ENCODE results near the gene SLC10A7. TPM values are rescaled to one million over a fixed set of nuclear protein-coding genes. Genes with fewer than 3 reads are reported as not detected.

The SLC10A7 gene
- total RNA-seq, 1 donor from 2014 or later = 8.9 TPM

DNA sequence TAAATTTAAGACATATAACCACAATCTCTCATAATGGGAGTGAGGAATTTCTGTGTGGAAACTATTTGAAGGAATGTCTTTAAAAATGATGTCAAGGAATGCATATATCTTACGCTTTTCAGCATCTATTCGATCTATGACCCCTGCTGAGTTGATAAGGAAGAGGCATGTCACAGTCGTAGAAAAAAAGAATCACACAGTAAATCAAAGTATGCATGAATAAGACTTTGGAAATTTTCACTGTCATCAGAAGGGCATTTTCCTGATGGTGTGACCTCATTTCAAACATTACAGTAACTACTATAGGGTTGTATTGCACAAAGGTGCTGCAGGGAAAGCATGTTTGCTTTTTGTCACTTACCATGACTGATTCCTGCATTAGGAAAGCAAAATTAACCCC lies 265.9 kb downstream of the SLC10A7 start:
- Histone ChIP-seq H2AFZ (ENCODE audit: low read depth, low read length) (no peak overlapping the region), H3K36me3 (ENCODE audit: insufficient read depth, low read length) (no peaks in the 10 kb centered on the region), H4K20me1 (ENCODE audit: insufficient read depth, low read length) (no peaks in the 10 kb centered on the region), H3K27ac (ENCODE audit: low read depth, low read length) (peak overlapping the region; percentile 83), H3K4me1 (ENCODE audit: insufficient read depth, low read length) (peaks cover 16% of the 10 kb centered on the region), H3K79me2 (ENCODE audit: insufficient read depth, low read length) (no peaks in the 10 kb centered on the region), H3K4me3 (ENCODE audit: insufficient read depth, low read depth, low read length) (peak overlapping the region; percentile 15), H3K9me3 (ENCODE audit: insufficient read depth, low read depth, low read length) (no peaks in the 10 kb centered on the region), H3K27me3 (ENCODE audit: insufficient read depth, low read length) (no peaks in the 10 kb centered on the region), H3K9ac (ENCODE audit: low read length) (peak overlapping the region; percentile 44), H3K4me2 (ENCODE audit: low read length) (peak overlapping the region; percentile 66)
- DNase-seq (ENCODE audit: low read depth) = peak; percentile 95
- Mint-ChIP-seq H3K27ac (ENCODE audit: unreplicated experiment) (peak overlapping the region; percentile 79), H3K9me3 (ENCODE audit: unreplicated experiment) (no peaks in the 10 kb centered on the region), H3K36me3 (ENCODE audit: low read depth, unreplicated experiment) (peaks cover 4% of the 10 kb centered on the region), H3K27me3 (ENCODE audit: low read depth, unreplicated experiment) (no peaks in the 10 kb centered on the region), H3K4me1 (ENCODE audit: low read depth, unreplicated experiment) (peaks cover 20% of the 10 kb centered on the region), H3K4me3 (ENCODE audit: unreplicated experiment) (no peak overlapping the region)
- FAIRE-seq = peak; percentile 99
- no peak for TF ChIP-seq EZH2 (IDR thresholded peaks at IDR 0.05; ENCODE audit: insufficient read depth, low read length)
- TF ChIP-seq, protein P1, sequence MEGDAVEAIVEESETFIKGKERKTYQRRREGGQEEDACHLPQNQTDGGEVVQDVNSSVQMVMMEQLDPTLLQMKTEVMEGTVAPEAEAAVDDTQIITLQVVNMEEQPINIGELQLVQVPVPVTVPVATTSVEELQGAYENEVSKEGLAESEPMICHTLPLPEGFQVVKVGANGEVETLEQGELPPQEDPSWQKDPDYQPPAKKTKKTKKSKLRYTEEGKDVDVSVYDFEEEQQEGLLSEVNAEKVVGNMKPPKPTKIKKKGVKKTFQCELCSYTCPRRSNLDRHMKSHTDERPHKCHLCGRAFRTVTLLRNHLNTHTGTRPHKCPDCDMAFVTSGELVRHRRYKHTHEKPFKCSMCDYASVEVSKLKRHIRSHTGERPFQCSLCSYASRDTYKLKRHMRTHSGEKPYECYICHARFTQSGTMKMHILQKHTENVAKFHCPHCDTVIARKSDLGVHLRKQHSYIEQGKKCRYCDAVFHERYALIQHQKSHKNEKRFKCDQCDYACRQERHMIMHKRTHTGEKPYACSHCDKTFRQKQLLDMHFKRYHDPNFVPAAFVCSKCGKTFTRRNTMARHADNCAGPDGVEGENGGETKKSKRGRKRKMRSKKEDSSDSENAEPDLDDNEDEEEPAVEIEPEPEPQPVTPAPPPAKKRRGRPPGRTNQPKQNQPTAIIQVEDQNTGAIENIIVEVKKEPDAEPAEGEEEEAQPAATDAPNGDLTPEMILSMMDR (IDR thresholded peaks at IDR 0.05; ENCODE audit: insufficient read depth, low read depth, low read length) = no peak

DNA sequence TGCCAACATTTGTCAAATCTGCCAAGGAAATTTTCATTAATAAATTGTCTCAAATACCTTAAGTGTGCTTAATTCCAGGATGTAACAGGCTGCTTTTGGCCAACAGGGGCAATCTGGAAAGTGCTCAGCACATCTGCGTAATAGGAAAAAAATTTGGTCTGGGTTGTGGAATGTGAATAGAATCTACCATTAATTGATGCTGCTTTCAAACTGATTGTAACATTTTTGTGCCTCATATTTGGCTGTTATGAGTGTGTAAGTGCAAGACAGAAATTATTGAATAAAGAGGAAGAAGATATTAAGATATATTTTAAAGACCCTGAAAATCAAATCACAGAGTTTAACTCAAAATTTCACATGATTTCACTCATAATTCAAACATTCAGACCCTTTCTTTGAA lies 266.3 kb downstream of the SLC10A7 start:
- H3K9me3 ChIP-seq (ENCODE audit: insufficient read depth, low read depth, low read length) = no peaks in the 10 kb centered on the region
- peaks cover 16% of the 10 kb centered on the region for H3K4me1 ChIP-seq (ENCODE audit: insufficient read depth, low read length)
- no peaks in the 10 kb centered on the region for H3K36me3 ChIP-seq (ENCODE audit: insufficient read depth, low read length)
- Mint-ChIP-seq H3K4me1 (ENCODE audit: low read depth, unreplicated experiment) (peaks cover 20% of the 10 kb centered on the region), H3K4me3 (ENCODE audit: unreplicated experiment) (no peak overlapping the region), H3K36me3 (ENCODE audit: low read depth, unreplicated experiment) (peaks cover 4% of the 10 kb centered on the region), H3K27ac (ENCODE audit: unreplicated experiment) (peak overlapping the region; percentile 79), H3K27me3 (ENCODE audit: low read depth, unreplicated experiment) (no peaks in the 10 kb centered on the region), H3K9me3 (ENCODE audit: unreplicated experiment) (no peaks in the 10 kb centered on the region)
- no peaks in the 10 kb centered on the region for H4K20me1 ChIP-seq (ENCODE audit: insufficient read depth, low read length)
- H3K4me3 ChIP-seq (ENCODE audit: insufficient read depth, low read depth, low read length) = no peak overlapping the region
- peak overlapping the region; percentile 83 for H3K27ac ChIP-seq (ENCODE audit: low read depth, low read length)
- DNase-seq (ENCODE audit: low read depth) (peak; percentile 80), FAIRE-seq (peak; percentile 66)
- TF ChIP-seq EZH2 (IDR thresholded peaks at IDR 0.05; ENCODE audit: insufficient read depth, low read length) = no peak
- TF ChIP-seq, protein P1 (IDR thresholded peaks at IDR 0.05; ENCODE audit: insufficient read depth, low read depth, low read length) = peak; percentile 19
- peak overlapping the region; percentile 66 for H3K4me2 ChIP-seq (ENCODE audit: low read length)
- no peaks in the 10 kb centered on the region for H3K79me2 ChIP-seq (ENCODE audit: insufficient read depth, low read length)
- H2AFZ ChIP-seq (ENCODE audit: low read depth, low read length) = no peak overlapping the region
- H3K27me3 ChIP-seq (ENCODE audit: insufficient read depth, low read length) = no peaks in the 10 kb centered on the region
- peak overlapping the region; percentile 11 for H3K9ac ChIP-seq (ENCODE audit: low read length)

DNA sequence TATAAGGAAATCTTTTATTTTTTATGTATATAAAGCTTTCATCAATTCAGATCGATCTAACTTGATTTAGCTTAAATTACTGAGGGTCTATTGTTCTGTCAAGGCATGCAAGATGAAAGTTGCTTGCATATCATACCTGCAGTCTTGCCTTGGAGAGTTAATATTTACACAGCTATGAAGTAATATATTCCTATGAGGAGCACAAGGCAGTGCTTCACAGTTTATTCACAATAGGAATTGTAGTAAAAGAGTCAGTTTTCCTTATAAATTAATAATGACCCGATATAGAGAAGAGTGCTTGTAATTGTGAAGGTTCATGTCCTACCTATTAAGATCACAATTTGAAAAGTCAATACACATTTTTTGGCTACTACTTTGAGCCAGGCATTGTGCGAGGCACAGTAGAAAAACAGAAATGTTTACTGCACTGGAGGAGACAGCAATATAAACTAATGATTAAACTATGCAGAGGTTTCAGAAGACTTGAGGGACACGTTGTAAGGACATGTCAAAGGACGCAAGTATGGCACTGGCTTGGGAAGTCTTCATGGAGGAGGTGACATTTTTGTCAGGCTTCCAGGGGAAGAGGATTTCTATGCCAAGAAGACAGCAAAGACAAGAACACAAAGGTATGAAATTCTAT lies 268.6 kb downstream of the SLC10A7 start:
- no peak overlapping the region for H3K27ac Mint-ChIP-seq (ENCODE audit: unreplicated experiment)
- Histone ChIP-seq H3K9ac (ENCODE audit: low read length) (no peak overlapping the region), H3K4me2 (ENCODE audit: low read length) (no peak overlapping the region), H3K4me3 (ENCODE audit: insufficient read depth, low read depth, low read length) (no peak overlapping the region), H3K9me3 (ENCODE audit: insufficient read depth, low read depth, low read length) (no peaks in the 10 kb centered on the region), H3K79me2 (ENCODE audit: insufficient read depth, low read length) (no peaks in the 10 kb centered on the region), H3K27ac (ENCODE audit: low read depth, low read length) (no peak overlapping the region), H4K20me1 (ENCODE audit: insufficient read depth, low read length) (no peaks in the 10 kb centered on the region), H3K4me1 (ENCODE audit: insufficient read depth, low read length) (peaks cover 16% of the 10 kb centered on the region), H2AFZ (ENCODE audit: low read depth, low read length) (no peak overlapping the region), H3K27me3 (ENCODE audit: insufficient read depth, low read length) (no peaks in the 10 kb centered on the region), H3K36me3 (ENCODE audit: insufficient read depth, low read length) (no peaks in the 10 kb centered on the region)
- no peaks in the 10 kb centered on the region for H3K27me3 Mint-ChIP-seq (ENCODE audit: low read depth, unreplicated experiment)
- TF ChIP-seq EZH2 (IDR thresholded peaks at IDR 0.05; ENCODE audit: insufficient read depth, low read length) = no peak
- TF ChIP-seq, protein P1 (IDR thresholded peaks at IDR 0.05; ENCODE audit: insufficient read depth, low read depth, low read length) = no peak
- FAIRE-seq (no peak), DNase-seq (ENCODE audit: low read depth) (no peak)
- no peaks in the 10 kb centered on the region for H3K9me3 Mint-ChIP-seq (ENCODE audit: unreplicated experiment)
- H3K4me3 Mint-ChIP-seq (ENCODE audit: unreplicated experiment) = no peak overlapping the region
- H3K4me1 Mint-ChIP-seq (ENCODE audit: low read depth, unreplicated experiment) = peaks cover 20% of the 10 kb centered on the region
- no peaks in the 10 kb centered on the region for H3K36me3 Mint-ChIP-seq (ENCODE audit: low read depth, unreplicated experiment)
